Bronchial epithelial cell (primary cell): Measurements from ENCODE around the gene SPART. TPM values are rescaled to one million over a fixed set of nuclear protein-coding genes. Genes with fewer than 3 reads are reported as not detected.

Source experiments
- DNase-seq: peaks from one replicate; pipeline ENCODE4 v3.0.0-alpha.2; 2010; ENCODE audit warnings: low read depth
- FAIRE-seq: peaks from 2 replicates; lab custom pipeline; 2011; peaks lifted over from hg19 to GRCh38; lab: Jason Lieb, UNC
- H3K27me3 ChIP-seq: 2 replicates; pipeline ENCODE4 v1.5.1; 2011; ENCODE audit warnings: low read length; ENCODE audit not compliant: control insufficient read depth, insufficient read depth
- H3K36me3 ChIP-seq: 2 replicates; pipeline ENCODE4 v1.5.1; 2011; ENCODE audit warnings: low read length; ENCODE audit not compliant: control insufficient read depth, insufficient read depth
- H3K4me3 ChIP-seq: 2 replicates; pipeline ENCODE4 v1.5.1; 2011; ENCODE audit warnings: mild to moderate bottlenecking, low read depth, low read length, control low read depth
- total RNA-seq: library from RNA; depleted of rRNA; stranded (reverse); fragments of >200 nt; gene quantifications from 2 replicates; pipeline ENCODE4 v1.2.1, GENCODE V29; 2014
- TF ChIP-seq, protein P1 (sequence below): IDR thresholded peaks from 2 replicates; pipeline ENCODE4 v1.5.1; 2011; ENCODE audit warnings: mild to moderate bottlenecking, moderate library complexity, low read length, control low read depth, inconsistent platforms; ENCODE audit not compliant: insufficient read depth, severe bottlenecking

Gene SPART
- total RNA-seq, 1 donor from 2014 or later: 62.1 TPM

DNA sequence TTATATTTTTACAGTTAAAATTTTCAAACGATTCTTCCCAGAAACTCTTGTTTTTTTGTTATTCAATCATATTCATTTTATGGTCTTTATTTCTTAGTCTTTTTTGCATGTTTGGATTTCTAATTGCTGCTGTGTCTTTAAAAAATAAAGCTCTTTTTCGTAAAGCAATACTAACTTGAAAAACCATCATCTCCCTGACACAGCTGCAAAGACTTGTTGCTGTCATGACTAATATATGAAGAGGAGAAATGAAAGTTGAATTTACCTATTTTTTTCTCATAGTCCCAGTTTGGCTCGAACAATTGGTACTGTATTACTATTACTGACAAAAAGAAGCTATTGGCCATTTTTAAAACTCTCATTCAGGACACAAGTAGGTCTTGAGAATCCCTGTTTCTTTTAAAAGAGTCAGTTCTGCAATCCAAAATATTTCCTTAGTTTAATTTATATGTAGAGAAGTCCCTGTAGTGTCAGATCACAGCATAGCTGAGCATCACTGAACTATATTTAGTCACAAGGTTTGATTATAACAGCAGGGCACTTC, 12.1 kb upstream of the SPART start:
- H3K27me3 ChIP-seq: no peaks in the 10 kb centered on the region
- H3K36me3 ChIP-seq: no peaks in the 10 kb centered on the region
- TF ChIP-seq, protein P1, sequence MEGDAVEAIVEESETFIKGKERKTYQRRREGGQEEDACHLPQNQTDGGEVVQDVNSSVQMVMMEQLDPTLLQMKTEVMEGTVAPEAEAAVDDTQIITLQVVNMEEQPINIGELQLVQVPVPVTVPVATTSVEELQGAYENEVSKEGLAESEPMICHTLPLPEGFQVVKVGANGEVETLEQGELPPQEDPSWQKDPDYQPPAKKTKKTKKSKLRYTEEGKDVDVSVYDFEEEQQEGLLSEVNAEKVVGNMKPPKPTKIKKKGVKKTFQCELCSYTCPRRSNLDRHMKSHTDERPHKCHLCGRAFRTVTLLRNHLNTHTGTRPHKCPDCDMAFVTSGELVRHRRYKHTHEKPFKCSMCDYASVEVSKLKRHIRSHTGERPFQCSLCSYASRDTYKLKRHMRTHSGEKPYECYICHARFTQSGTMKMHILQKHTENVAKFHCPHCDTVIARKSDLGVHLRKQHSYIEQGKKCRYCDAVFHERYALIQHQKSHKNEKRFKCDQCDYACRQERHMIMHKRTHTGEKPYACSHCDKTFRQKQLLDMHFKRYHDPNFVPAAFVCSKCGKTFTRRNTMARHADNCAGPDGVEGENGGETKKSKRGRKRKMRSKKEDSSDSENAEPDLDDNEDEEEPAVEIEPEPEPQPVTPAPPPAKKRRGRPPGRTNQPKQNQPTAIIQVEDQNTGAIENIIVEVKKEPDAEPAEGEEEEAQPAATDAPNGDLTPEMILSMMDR: no peak
- no peak overlapping the region for H3K4me3 ChIP-seq
- no peak for DNase-seq
- FAIRE-seq: no peak

GRCh38 chr13:36357692-36358091, 11.5 kb upstream of the SPART start:
- FAIRE-seq: no peak
- Histone ChIP-seq H3K36me3 (no peaks in the 10 kb centered on the region), H3K27me3 (no peaks in the 10 kb centered on the region), H3K4me3 (no peak overlapping the region)
- DNase-seq: no peak
- TF ChIP-seq, protein P1: no peak

GRCh38 chr13:36357231-36357630, 11.0 kb upstream of the SPART start:
- H3K27me3 ChIP-seq: no peaks in the 10 kb centered on the region
- TF ChIP-seq, protein P1: no peak
- DNase-seq (no peak), FAIRE-seq (no peak)
- H3K36me3 ChIP-seq: no peaks in the 10 kb centered on the region
- H3K4me3 ChIP-seq: no peak overlapping the region

- Histone ChIP-seq H3K4me3 (no peak overlapping the region), H3K27me3 (no peaks in the 10 kb centered on the region), H3K36me3 (no peaks in the 10 kb centered on the region)
- DNase-seq (no peak), FAIRE-seq (no peak)
- TF ChIP-seq, protein P1: no peak
Measured at GRCh38 chr13:36356058-36356457, 9.9 kb upstream of the SPART start.

- no peaks in the 10 kb centered on the region for H3K36me3 ChIP-seq
- no peak overlapping the region for H3K4me3 ChIP-seq
- H3K27me3 ChIP-seq: no peaks in the 10 kb centered on the region
- DNase-seq (no peak), FAIRE-seq (no peak)
- TF ChIP-seq, protein P1: no peak
Measured at GRCh38 chr13:36355632-36356031, 9.4 kb upstream of the SPART start.
